Measurements from ENCODE around the gene HNRNPH1.

The HNRNPH1 gene

DNA sequence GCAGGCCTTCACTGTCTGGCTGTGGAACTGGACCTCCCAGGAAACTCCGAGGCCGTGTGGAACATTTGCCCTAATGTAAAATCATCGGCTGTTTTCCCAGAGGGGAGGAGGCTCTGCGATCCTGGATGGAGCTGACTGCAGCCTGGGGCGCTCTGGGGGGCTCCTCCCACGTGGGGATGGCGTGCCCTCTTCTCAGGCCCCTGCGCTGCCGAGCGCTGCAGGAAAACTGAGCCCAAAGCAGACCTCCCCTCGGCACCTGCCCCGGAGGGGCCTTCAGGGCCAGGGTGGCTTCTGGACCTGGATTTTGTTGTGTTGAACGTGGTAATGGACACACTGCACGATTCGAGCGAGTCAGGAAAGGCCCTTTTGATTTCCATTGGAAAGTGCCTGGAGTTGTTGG lies 23.9 kb downstream of the HNRNPH1 start:
- H3K79me2 ChIP-seq (ENCODE audit: insufficient read depth, low read depth) = no peaks in the 10 kb centered on the region
- H4K20me1 ChIP-seq (ENCODE audit: insufficient read depth) = no peaks in the 10 kb centered on the region
- H3K36me3 ChIP-seq (ENCODE audit: insufficient read depth) = no peaks in the 10 kb centered on the region

DNA sequence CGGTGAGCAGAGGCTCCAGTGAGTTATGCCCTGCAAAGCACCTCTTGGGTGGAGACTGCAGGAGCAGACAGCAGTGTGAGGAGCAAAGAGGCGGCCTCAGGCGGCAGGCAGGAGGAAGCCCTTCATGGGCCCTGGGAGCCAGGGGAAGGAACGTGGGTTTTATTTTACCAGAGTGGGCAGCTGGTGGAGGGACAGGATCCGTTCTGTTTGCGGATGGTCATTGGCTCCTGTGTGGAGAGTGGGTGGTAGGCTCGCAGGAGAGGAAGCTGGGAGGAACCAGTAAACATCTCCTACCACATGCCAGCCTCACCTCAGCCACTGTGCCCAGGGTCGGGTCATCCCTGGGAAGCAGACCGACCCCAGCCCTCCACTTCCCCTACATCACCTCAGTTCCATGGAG lies 24.4 kb downstream of the HNRNPH1 start:
- Histone ChIP-seq H3K36me3 (ENCODE audit: insufficient read depth) (no peaks in the 10 kb centered on the region), H3K4me1 (ENCODE audit: low read depth, poor library complexity, severe bottlenecking) (no peaks in the 10 kb centered on the region), H2AFZ (ENCODE audit: low read depth) (no peak overlapping the region), H3K27me3 (ENCODE audit: insufficient read depth, low read depth) (no peaks in the 10 kb centered on the region), H3K27ac (no peak overlapping the region), H3K79me2 (ENCODE audit: insufficient read depth, low read depth) (no peaks in the 10 kb centered on the region), H4K20me1 (ENCODE audit: insufficient read depth) (no peaks in the 10 kb centered on the region), H3K4me2 (no peak overlapping the region), H3K4me3 (IDR thresholded peaks at IDR 0.05; ENCODE audit: insufficient read depth, low read depth, low read length) (no peak overlapping the region), H3K9ac (no peak overlapping the region)
- TF ChIP-seq, protein P1, sequence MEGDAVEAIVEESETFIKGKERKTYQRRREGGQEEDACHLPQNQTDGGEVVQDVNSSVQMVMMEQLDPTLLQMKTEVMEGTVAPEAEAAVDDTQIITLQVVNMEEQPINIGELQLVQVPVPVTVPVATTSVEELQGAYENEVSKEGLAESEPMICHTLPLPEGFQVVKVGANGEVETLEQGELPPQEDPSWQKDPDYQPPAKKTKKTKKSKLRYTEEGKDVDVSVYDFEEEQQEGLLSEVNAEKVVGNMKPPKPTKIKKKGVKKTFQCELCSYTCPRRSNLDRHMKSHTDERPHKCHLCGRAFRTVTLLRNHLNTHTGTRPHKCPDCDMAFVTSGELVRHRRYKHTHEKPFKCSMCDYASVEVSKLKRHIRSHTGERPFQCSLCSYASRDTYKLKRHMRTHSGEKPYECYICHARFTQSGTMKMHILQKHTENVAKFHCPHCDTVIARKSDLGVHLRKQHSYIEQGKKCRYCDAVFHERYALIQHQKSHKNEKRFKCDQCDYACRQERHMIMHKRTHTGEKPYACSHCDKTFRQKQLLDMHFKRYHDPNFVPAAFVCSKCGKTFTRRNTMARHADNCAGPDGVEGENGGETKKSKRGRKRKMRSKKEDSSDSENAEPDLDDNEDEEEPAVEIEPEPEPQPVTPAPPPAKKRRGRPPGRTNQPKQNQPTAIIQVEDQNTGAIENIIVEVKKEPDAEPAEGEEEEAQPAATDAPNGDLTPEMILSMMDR (conservative IDR thresholded peaks at IDR 0.05; ENCODE audit: low read depth, low read length) = no peak

More for the DNA sequence above, 23.9 kb downstream of the HNRNPH1 start:
- no peak overlapping the region for H3K4me3 ChIP-seq (IDR thresholded peaks at IDR 0.05; ENCODE audit: insufficient read depth, low read depth, low read length)
- H3K27me3 ChIP-seq (ENCODE audit: insufficient read depth, low read depth) = no peaks in the 10 kb centered on the region
- H3K9ac ChIP-seq = no peak overlapping the region
- H3K4me2 ChIP-seq = no peak overlapping the region
- H3K27ac ChIP-seq = no peak overlapping the region
- no peak overlapping the region for H2AFZ ChIP-seq (ENCODE audit: low read depth)
- TF ChIP-seq, protein P1 (conservative IDR thresholded peaks at IDR 0.05; ENCODE audit: low read depth, low read length) = no peak
- H3K4me1 ChIP-seq (ENCODE audit: low read depth, poor library complexity, severe bottlenecking) = no peaks in the 10 kb centered on the region

DNA sequence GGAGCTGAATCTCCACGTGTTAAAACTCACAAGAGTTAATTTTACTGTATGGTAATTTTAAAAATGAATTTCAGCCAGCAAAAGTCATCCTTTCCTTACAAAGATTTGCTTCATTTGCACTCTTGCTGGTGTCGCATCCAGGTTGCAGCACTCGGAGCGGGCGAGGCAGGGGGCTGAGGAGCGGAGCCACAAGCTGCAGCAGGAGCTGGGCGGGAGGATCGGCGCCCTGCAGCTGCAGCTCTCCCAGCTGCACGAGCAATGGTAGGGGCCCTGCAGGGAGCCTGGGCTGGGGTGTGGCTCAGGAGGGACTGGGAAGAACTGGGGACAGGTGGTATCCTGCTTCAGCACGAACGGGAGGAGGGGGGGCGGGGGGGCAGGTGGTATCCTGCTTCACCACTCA lies 27.1 kb downstream of the HNRNPH1 start:
- H3K36me3 ChIP-seq (ENCODE audit: insufficient read depth) = no peaks in the 10 kb centered on the region

DNA sequence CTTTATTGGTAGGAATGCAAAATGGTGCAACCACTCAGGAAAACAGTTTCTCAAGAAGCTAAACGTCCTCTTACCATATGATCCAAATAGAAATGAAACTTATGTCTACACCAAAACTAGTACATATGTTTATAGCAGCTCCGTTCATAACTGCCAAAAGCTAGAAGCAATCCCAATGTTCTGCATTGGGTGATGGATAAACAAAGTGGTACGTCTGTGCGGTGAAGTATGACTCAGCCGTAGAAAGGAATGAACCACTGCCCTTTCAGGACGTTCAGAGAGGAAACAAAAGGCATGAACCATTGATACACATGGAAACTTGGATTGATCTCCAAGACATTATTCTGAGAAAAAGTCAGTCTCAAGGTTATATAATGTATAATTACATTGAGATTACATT lies 27.6 kb downstream of the HNRNPH1 start:
- Histone ChIP-seq H3K79me2 (ENCODE audit: insufficient read depth, low read depth) (no peaks in the 10 kb centered on the region), H3K4me3 (IDR thresholded peaks at IDR 0.05; ENCODE audit: insufficient read depth, low read depth, low read length) (no peak overlapping the region), H3K9ac (no peak overlapping the region), H3K36me3 (ENCODE audit: insufficient read depth) (no peaks in the 10 kb centered on the region), H3K4me2 (no peak overlapping the region), H4K20me1 (ENCODE audit: insufficient read depth) (no peaks in the 10 kb centered on the region), H3K27me3 (ENCODE audit: insufficient read depth, low read depth) (no peaks in the 10 kb centered on the region), H2AFZ (ENCODE audit: low read depth) (no peak overlapping the region), H3K27ac (no peak overlapping the region), H3K4me1 (ENCODE audit: low read depth, poor library complexity, severe bottlenecking) (no peaks in the 10 kb centered on the region)
- TF ChIP-seq, protein P1 (conservative IDR thresholded peaks at IDR 0.05; ENCODE audit: low read depth, low read length) = no peak

More for the DNA sequence above, 27.1 kb downstream of the HNRNPH1 start:
- H3K9ac ChIP-seq = no peak overlapping the region
- TF ChIP-seq, protein P1 (conservative IDR thresholded peaks at IDR 0.05; ENCODE audit: low read depth, low read length) = no peak
- H3K27me3 ChIP-seq (ENCODE audit: insufficient read depth, low read depth) = no peaks in the 10 kb centered on the region
- H3K4me2 ChIP-seq = no peak overlapping the region
- no peaks in the 10 kb centered on the region for H4K20me1 ChIP-seq (ENCODE audit: insufficient read depth)
- no peak overlapping the region for H3K27ac ChIP-seq
- no peaks in the 10 kb centered on the region for H3K79me2 ChIP-seq (ENCODE audit: insufficient read depth, low read depth)
- H3K4me3 ChIP-seq (IDR thresholded peaks at IDR 0.05; ENCODE audit: insufficient read depth, low read depth, low read length) = no peak overlapping the region
- no peak overlapping the region for H2AFZ ChIP-seq (ENCODE audit: low read depth)
- H3K4me1 ChIP-seq (ENCODE audit: low read depth, poor library complexity, severe bottlenecking) = no peaks in the 10 kb centered on the region
